ENCODE results near the gene CAMKMT.

Gene CAMKMT

GRCh38 chr2:44638649-44639048, 276.9 kb downstream of the CAMKMT start:
- Histone ChIP-seq H3K4me1 (ENCODE audit: control insufficient read depth in 1 of 2, insufficient read depth in 1 of 2, low read depth in 1 of 2, low read length in 1 of 2) (no peaks in the 10 kb centered on the region), H3K36me3 (no peaks in the 10 kb centered on the region), H3K27ac (no peak overlapping the region), H3K27me3 (no peaks in the 10 kb centered on the region), H3K9me3 (no peaks in the 10 kb centered on the region), H3K4me3 (ENCODE audit: low read depth in 1 of 2, low read length in 1 of 2) (no peak overlapping the region)
- TF ChIP-seq CTCF (IDR thresholded peaks at IDR 0.05): no peak

GRCh38 chr2:44639399-44639798, 277.7 kb downstream of the CAMKMT start:
- no peaks in the 10 kb centered on the region for H3K27me3 ChIP-seq
- H3K27ac ChIP-seq: no peak overlapping the region
- no peaks in the 10 kb centered on the region for H3K4me1 ChIP-seq (ENCODE audit: control insufficient read depth in 1 of 2, insufficient read depth in 1 of 2, low read depth in 1 of 2, low read length in 1 of 2)
- H3K4me3 ChIP-seq (ENCODE audit: low read depth in 1 of 2, low read length in 1 of 2): no peak overlapping the region
- no peak for TF ChIP-seq CTCF (IDR thresholded peaks at IDR 0.05)
- no peaks in the 10 kb centered on the region for H3K9me3 ChIP-seq
- H3K36me3 ChIP-seq: no peaks in the 10 kb centered on the region

- Histone ChIP-seq H3K36me3 (no peaks in the 10 kb centered on the region), H3K9me3 (no peaks in the 10 kb centered on the region), H3K4me3 (ENCODE audit: low read depth in 1 of 2, low read length in 1 of 2) (no peak overlapping the region), H3K27ac (no peak overlapping the region), H3K4me1 (ENCODE audit: control insufficient read depth in 1 of 2, insufficient read depth in 1 of 2, low read depth in 1 of 2, low read length in 1 of 2) (no peaks in the 10 kb centered on the region), H3K27me3 (no peaks in the 10 kb centered on the region)
- TF ChIP-seq CTCF (IDR thresholded peaks at IDR 0.05): no peak
These were observed 280.5 kb downstream of the CAMKMT start for GRCh38 chr2:44642123-44642857.

GRCh38 chr2:44645937-44646336, 284.2 kb downstream of the CAMKMT start:
- Histone ChIP-seq H3K9me3 (no peaks in the 10 kb centered on the region), H3K4me1 (ENCODE audit: control insufficient read depth in 1 of 2, insufficient read depth in 1 of 2, low read depth in 1 of 2, low read length in 1 of 2) (no peaks in the 10 kb centered on the region), H3K27me3 (no peaks in the 10 kb centered on the region), H3K4me3 (ENCODE audit: low read depth in 1 of 2, low read length in 1 of 2) (no peak overlapping the region), H3K36me3 (no peaks in the 10 kb centered on the region), H3K27ac (no peak overlapping the region)
- no peak for TF ChIP-seq CTCF (IDR thresholded peaks at IDR 0.05)

GRCh38 chr2:44649381-44649780, 287.6 kb downstream of the CAMKMT start:
- TF ChIP-seq CTCF (IDR thresholded peaks at IDR 0.05): no peak
- no peaks in the 10 kb centered on the region for H3K27me3 ChIP-seq
- H3K36me3 ChIP-seq: no peaks in the 10 kb centered on the region
- no peak overlapping the region for H3K27ac ChIP-seq
- H3K4me3 ChIP-seq (ENCODE audit: low read depth in 1 of 2, low read length in 1 of 2): no peak overlapping the region
- no peaks in the 10 kb centered on the region for H3K4me1 ChIP-seq (ENCODE audit: control insufficient read depth in 1 of 2, insufficient read depth in 1 of 2, low read depth in 1 of 2, low read length in 1 of 2)
- H3K9me3 ChIP-seq: no peaks in the 10 kb centered on the region
